GM12872 (cell line): Measurements from ENCODE around the gene TMC5.
A peak's percentile ranks its signal among the peaks of the same experiment; 100 is the strongest.

Experiments used
- TF ChIP-seq, protein P1 (sequence below): IDR thresholded peaks from 3 replicates; pipeline ENCODE4 v1.5.1; 2011; ENCODE audit warnings: low read depth, mild to moderate bottlenecking, low read length, moderate library complexity; ENCODE audit not compliant: insufficient read depth

TMC5 gene

DNA sequence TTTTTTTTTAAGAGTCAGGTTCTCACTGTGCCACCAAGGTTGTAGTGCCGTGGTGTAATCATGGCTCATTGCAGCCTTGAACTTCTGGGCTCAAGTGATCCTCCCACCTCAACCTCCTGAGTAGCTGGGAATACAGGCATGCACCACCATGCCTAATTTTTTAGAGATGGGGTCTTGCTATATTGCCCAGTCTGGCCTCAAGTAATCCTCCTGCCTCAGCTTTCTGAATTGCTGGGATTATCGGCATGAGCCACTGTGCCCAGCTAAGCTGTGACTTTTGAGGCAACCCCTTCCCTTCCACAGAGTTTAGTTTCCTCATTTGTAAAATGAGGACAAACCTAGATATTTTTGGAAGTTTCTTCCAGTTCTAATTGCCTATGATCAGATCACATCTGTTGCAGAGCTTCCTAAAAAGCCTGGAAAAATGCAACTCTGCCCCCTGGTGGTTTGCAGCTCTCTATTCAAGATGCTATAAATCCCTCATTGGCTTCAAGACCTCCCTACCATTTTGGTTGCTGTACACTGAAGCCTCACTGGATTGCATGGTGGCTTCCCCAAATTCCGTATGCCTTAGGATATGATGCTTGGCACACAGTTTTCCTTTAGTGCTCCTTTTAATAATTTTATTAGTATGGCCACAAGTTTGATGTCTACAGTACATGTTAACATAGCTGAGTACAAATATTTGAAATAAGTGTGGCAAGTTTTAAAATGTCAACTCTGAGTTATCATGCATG, 84.9 kb downstream of the TMC5 start:
- TF ChIP-seq, protein P1, sequence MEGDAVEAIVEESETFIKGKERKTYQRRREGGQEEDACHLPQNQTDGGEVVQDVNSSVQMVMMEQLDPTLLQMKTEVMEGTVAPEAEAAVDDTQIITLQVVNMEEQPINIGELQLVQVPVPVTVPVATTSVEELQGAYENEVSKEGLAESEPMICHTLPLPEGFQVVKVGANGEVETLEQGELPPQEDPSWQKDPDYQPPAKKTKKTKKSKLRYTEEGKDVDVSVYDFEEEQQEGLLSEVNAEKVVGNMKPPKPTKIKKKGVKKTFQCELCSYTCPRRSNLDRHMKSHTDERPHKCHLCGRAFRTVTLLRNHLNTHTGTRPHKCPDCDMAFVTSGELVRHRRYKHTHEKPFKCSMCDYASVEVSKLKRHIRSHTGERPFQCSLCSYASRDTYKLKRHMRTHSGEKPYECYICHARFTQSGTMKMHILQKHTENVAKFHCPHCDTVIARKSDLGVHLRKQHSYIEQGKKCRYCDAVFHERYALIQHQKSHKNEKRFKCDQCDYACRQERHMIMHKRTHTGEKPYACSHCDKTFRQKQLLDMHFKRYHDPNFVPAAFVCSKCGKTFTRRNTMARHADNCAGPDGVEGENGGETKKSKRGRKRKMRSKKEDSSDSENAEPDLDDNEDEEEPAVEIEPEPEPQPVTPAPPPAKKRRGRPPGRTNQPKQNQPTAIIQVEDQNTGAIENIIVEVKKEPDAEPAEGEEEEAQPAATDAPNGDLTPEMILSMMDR = peak; percentile 74

DNA sequence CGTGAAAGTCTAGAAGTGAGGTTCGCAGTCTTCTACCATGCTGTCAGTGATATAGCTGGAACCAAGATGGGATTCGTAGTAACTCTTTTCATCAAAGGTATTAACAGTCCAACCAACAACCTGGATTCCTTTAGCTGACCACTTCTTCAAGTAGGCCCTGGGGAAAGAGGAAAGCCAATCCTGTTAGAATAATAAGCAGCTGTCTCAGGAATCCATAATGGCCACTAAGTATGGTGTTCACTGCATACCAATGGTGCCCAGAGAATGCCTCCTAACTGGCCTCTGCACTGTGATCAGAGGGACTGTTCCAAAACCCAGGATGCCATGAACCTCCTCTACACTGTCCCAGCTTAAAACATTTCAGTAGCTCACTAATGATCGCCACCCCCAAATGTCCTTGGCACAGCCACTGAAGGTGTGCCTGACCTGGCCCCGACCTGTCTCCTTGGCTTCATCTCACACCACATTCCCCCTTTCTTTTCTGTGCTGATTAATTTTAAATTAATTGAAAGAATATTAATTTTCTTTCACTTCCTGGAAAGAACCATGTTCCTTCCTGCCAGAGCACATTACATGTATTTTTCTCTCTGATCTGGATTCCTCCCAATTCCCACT, 85.9 kb downstream of the TMC5 start:
- TF ChIP-seq, protein P1 = no peak

DNA sequence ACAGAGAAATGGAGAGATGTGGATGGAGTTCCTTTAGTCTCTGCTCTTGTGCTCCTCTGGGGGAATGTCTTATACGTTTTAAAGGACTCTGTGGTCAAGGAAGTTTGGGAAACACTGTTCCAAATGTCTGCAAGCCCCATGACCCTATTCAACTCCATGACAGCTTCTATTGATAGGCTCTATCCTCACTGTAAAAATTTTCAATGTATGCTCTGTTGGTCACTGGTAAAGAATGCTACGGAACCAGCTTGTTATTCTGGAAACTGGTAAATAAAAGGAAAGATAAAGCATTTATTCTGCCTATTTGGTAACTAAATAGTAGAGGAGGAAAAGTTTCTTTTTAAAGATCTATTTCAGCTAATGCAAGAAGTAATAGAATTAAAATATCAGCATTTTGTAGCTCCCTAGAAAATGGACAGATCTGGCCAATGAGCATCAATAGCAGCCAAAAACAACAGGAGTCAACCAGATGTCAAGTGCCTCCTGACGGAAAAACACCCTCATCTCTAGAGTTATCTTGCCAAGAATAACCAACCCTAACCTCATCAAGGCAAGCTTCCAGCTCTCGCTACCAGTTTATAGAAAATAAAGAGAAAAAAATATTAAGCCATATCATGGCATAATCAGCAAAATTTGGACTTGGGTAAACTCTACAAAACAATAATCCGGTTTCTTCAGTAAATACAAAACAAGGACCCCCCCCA, 88.1 kb downstream of the TMC5 start:
- TF ChIP-seq, protein P1 = no peak

DNA sequence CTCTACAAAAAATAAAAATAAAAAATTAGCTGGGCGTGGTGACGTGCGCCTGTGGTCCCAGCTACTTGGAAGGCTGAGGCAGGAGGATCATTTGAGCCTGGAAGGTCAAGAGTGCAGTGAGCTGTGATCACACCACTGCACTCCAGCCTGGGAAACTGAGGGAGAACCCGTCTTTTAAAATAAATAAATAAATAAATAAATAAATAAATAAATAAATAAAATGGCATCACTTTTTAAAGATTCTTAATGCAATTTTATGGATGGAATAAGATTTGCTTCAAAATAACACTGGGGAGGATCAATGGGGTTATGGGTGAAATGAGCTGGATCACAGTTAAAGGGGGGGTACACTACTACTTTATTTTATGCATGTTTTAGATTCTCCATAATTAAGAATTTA, 89.3 kb downstream of the TMC5 start:
- TF ChIP-seq, protein P1 = no peak

DNA sequence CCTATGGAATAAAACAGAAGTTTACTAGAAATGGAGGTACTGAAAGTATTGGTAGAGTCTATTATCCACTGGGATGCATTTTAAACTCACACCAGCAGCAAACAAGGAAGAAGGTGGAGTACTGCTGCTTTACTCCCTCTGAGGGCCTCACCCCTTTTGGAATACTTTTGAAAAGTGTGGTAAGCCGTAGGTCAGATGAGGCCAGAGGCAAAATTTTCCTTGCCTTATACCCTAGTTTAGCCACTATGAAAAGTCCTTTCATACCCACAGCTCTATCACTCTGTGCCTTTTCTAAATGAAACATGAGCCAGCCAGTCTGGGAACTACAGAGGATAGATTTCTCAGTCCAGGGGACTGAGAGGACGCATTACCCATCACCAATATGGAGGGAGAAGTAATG, 90.2 kb downstream of the TMC5 start:
- TF ChIP-seq, protein P1 = no peak

DNA sequence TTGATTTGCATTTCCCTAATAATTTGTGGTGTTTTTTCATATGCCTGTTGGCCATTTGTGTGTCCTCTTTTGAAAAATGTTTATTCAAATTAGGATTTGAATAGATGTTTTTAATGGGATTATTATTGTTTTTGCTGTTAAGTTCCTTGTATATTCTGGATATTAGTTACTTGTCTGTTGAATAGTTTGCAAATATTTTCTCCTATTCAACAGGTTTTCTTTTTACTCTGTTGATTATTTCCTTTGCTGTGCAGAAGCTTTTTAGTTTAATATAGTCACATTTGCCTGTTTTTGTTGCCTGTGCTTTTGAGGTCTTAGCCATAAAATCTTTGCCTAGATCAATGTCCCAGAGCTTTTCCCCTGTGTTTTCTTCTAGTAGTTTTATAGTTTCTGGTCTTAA, 94.6 kb downstream of the TMC5 start:
- TF ChIP-seq, protein P1 = no peak

DNA sequence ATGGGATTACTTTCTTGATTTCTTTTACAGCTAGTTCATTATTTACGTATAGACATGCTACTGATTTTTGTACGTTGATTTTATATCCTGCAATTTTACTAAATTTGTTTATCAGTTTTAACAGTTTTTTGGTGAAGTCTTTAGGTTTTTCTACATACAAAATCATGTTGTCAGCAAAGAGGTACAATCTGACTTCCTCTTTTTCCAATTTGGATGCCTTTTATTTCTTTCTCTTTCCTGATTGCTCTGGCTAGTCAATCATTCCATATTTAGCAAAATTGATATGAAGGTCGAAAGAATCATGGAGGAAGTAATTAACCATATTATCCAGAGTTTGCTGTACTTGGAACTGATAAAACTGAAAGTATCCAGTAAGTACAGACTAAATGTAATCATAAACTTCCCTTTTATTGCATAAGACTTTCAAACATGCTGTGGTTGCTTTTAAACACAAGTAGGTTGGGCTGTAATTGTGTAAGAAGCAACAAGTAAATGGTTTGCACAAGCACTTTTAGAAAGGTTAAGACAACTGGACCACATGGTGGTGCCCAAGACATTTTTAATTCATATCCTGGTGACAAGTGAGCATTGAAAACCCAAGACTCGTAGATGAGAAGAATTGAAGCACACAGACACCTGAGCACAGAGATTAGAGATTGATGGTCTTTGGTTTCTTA, 95.8 kb downstream of the TMC5 start:
- TF ChIP-seq, protein P1 = no peak
